ENCODE data around the gene ACKR2. TPM values are rescaled to one million over a fixed set of nuclear protein-coding genes. Genes with fewer than 3 reads are reported as not detected.

ACKR2 gene
- polyA plus RNA-seq, 1 donor from 2014 or later = not detected

DNA sequence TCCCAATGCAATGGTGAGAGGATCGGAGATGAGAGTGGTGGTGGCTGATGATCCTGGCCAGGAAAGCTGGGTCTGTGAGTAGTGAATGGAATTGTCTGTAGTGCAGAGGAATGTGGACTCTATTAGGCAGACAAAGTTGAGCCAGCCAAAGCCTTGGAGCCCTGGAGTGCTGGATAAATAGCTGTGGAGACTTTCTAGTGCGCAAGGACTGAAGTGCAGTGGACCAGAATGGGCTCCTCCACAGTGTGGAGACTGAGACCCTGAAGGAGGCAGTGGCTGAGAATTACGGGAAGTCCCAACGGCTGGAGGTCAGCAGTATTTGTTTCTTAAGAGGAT lies 97.6 kb downstream of the ACKR2 start:
- Histone ChIP-seq H4K20me1 (ENCODE audit: insufficient read depth) (no peaks in the 10 kb centered on the region), H3K36me3 (ENCODE audit: insufficient read depth, low read length) (no peaks in the 10 kb centered on the region), H3K27ac (ENCODE audit: low read length) (no peak overlapping the region), H3K9me2 (ENCODE audit: insufficient read depth, low read length) (no peaks in the 10 kb centered on the region), H3K4me2 (ENCODE audit: low read length) (no peak overlapping the region), H3F3A (ENCODE audit: insufficient read depth, low read length, poor library complexity, severe bottlenecking) (no peaks in the 10 kb centered on the region), H2AFZ (ENCODE audit: low read depth, low read length) (no peak overlapping the region), H3K9me3 (ENCODE audit: low read length) (no peaks in the 10 kb centered on the region), H3K27me3 (ENCODE audit: insufficient read depth, low read depth, low read length) (no peaks in the 10 kb centered on the region), H3K79me2 (replicated peaks; ENCODE audit: insufficient read depth, low read length) (no peaks in the 10 kb centered on the region), H3K4me3 (ENCODE audit: low read length) (no peak overlapping the region), H3K9ac (ENCODE audit: low read length) (no peak overlapping the region)
- TF ChIP-seq EP300 (conservative IDR thresholded peaks at IDR 0.05; ENCODE audit: poor library complexity, severe bottlenecking) = no peak
- TF ChIP-seq MXI1 (conservative IDR thresholded peaks at IDR 0.05; ENCODE audit: poor library complexity, severe bottlenecking) = no peak
- TF ChIP-seq, protein P1, sequence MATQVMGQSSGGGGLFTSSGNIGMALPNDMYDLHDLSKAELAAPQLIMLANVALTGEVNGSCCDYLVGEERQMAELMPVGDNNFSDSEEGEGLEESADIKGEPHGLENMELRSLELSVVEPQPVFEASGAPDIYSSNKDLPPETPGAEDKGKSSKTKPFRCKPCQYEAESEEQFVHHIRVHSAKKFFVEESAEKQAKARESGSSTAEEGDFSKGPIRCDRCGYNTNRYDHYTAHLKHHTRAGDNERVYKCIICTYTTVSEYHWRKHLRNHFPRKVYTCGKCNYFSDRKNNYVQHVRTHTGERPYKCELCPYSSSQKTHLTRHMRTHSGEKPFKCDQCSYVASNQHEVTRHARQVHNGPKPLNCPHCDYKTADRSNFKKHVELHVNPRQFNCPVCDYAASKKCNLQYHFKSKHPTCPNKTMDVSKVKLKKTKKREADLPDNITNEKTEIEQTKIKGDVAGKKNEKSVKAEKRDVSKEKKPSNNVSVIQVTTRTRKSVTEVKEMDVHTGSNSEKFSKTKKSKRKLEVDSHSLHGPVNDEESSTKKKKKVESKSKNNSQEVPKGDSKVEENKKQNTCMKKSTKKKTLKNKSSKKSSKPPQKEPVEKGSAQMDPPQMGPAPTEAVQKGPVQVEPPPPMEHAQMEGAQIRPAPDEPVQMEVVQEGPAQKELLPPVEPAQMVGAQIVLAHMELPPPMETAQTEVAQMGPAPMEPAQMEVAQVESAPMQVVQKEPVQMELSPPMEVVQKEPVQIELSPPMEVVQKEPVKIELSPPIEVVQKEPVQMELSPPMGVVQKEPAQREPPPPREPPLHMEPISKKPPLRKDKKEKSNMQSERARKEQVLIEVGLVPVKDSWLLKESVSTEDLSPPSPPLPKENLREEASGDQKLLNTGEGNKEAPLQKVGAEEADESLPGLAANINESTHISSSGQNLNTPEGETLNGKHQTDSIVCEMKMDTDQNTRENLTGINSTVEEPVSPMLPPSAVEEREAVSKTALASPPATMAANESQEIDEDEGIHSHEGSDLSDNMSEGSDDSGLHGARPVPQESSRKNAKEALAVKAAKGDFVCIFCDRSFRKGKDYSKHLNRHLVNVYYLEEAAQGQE (IDR thresholded peaks at IDR 0.05; ENCODE audit: borderline replicate concordance) = no peak
- TF ChIP-seq TAF1 (IDR thresholded peaks at IDR 0.05; ENCODE audit: low read depth) = no peak
- no peak for TF ChIP-seq EZH2 (IDR thresholded peaks at IDR 0.05; ENCODE audit: borderline replicate concordance, insufficient read depth, low read length, poor library complexity, severe bottlenecking)
- no peak for TF ChIP-seq SMC3 (conservative IDR thresholded peaks at IDR 0.05; ENCODE audit: poor library complexity)
- no peak for TF ChIP-seq POLR2AphosphoS5 (IDR thresholded peaks at IDR 0.05)
- TF ChIP-seq RAD21 (conservative IDR thresholded peaks at IDR 0.05) = no peak
- TF ChIP-seq, protein P2, sequence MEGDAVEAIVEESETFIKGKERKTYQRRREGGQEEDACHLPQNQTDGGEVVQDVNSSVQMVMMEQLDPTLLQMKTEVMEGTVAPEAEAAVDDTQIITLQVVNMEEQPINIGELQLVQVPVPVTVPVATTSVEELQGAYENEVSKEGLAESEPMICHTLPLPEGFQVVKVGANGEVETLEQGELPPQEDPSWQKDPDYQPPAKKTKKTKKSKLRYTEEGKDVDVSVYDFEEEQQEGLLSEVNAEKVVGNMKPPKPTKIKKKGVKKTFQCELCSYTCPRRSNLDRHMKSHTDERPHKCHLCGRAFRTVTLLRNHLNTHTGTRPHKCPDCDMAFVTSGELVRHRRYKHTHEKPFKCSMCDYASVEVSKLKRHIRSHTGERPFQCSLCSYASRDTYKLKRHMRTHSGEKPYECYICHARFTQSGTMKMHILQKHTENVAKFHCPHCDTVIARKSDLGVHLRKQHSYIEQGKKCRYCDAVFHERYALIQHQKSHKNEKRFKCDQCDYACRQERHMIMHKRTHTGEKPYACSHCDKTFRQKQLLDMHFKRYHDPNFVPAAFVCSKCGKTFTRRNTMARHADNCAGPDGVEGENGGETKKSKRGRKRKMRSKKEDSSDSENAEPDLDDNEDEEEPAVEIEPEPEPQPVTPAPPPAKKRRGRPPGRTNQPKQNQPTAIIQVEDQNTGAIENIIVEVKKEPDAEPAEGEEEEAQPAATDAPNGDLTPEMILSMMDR (IDR thresholded peaks at IDR 0.05; ENCODE audit: poor library complexity, severe bottlenecking) = no peak

DNA sequence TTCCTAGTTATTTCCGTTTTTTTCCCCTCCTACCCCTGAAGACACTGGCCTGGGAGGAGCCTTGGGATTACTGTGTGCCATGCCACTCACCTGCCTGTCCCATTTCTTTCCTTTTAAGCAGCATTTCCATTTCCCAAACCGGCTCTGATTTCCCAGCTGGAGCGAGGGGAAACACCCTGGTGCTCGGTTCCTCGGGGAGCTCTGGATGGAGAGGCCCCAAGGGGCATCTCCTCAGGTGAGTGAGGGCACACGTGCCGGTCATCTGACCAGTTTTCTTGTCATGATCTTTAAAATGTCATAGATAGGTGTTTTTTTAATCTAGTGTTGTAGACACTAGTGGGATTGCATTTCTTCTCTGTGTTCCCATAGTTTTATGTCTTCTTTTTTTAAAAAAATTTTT lies 99.4 kb downstream of the ACKR2 start:
- Histone ChIP-seq H3K27me3 (ENCODE audit: insufficient read depth, low read depth, low read length) (no peaks in the 10 kb centered on the region), H3K4me3 (ENCODE audit: low read length) (no peak overlapping the region), H3K36me3 (ENCODE audit: insufficient read depth, low read length) (no peaks in the 10 kb centered on the region), H3F3A (ENCODE audit: insufficient read depth, low read length, poor library complexity, severe bottlenecking) (no peaks in the 10 kb centered on the region), H2AFZ (ENCODE audit: low read depth, low read length) (no peak overlapping the region), H3K9me2 (ENCODE audit: insufficient read depth, low read length) (no peaks in the 10 kb centered on the region), H4K20me1 (ENCODE audit: insufficient read depth) (no peaks in the 10 kb centered on the region), H3K9me3 (ENCODE audit: low read length) (peaks cover 2% of the 10 kb centered on the region), H3K79me2 (replicated peaks; ENCODE audit: insufficient read depth, low read length) (no peaks in the 10 kb centered on the region), H3K4me2 (ENCODE audit: low read length) (no peak overlapping the region), H3K9ac (ENCODE audit: low read length) (no peak overlapping the region), H3K27ac (ENCODE audit: low read length) (no peak overlapping the region)
- TF ChIP-seq MXI1 (conservative IDR thresholded peaks at IDR 0.05; ENCODE audit: poor library complexity, severe bottlenecking) (no peak), POLR2AphosphoS5 (IDR thresholded peaks at IDR 0.05) (no peak), RAD21 (conservative IDR thresholded peaks at IDR 0.05) (no peak), TAF1 (IDR thresholded peaks at IDR 0.05; ENCODE audit: low read depth) (no peak)

DNA sequence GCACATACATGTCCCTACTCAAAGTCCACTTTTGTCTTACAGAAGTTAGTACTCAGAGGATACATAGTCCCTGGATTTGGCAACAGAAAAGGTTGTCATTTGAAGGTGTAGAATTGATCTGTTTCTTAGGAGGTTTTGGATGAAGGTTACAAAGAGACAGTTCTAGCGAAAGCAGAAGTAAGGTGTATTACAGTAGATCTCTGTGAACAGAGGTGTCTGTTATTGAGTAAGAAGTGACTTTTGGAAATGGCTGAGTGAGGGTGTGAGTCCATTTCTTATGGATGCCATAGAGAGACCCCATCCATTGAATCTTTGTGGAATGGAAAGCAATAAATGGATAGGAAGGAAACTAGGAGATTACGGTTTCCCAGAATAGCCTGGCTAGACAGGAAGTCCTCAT lies 102.3 kb downstream of the ACKR2 start:
- Histone ChIP-seq H3K36me3 (ENCODE audit: insufficient read depth, low read length) (no peaks in the 10 kb centered on the region), H2AFZ (ENCODE audit: low read depth, low read length) (no peak overlapping the region), H3F3A (ENCODE audit: insufficient read depth, low read length, poor library complexity, severe bottlenecking) (no peaks in the 10 kb centered on the region), H4K20me1 (ENCODE audit: insufficient read depth) (no peaks in the 10 kb centered on the region), H3K9me3 (ENCODE audit: low read length) (peaks cover 6% of the 10 kb centered on the region), H3K27ac (ENCODE audit: low read length) (no peak overlapping the region), H3K27me3 (ENCODE audit: insufficient read depth, low read depth, low read length) (no peaks in the 10 kb centered on the region), H3K4me3 (ENCODE audit: low read length) (no peak overlapping the region), H3K9me2 (ENCODE audit: insufficient read depth, low read length) (no peaks in the 10 kb centered on the region), H3K79me2 (replicated peaks; ENCODE audit: insufficient read depth, low read length) (no peaks in the 10 kb centered on the region), H3K4me2 (ENCODE audit: low read length) (no peak overlapping the region), H3K9ac (ENCODE audit: low read length) (no peak overlapping the region)
- TF ChIP-seq, protein P2 (IDR thresholded peaks at IDR 0.05; ENCODE audit: poor library complexity, severe bottlenecking) = no peak
- no peak for TF ChIP-seq POLR2AphosphoS5 (IDR thresholded peaks at IDR 0.05)

All from neural cell (in vitro differentiated cells).